ENCODE results near the gene LCE1A.

Gene LCE1A

GRCh38 chr1:152870831-152871730 lies 43.8 kb downstream of the LCE1A start:
- no peak for DNase-seq

GRCh38 chr1:152871731-152872126 lies 44.5 kb downstream of the LCE1A start:
- no peak for DNase-seq

- no peak for DNase-seq
Observed at GRCh38 chr1:152873495-152873894, 46.2 kb downstream of the LCE1A start.

GRCh38 chr1:152876827-152877226 lies 49.6 kb downstream of the LCE1A start:
- no peak for DNase-seq

Data from activated CD8-positive, alpha-beta memory T cell treated with anti-CD3 and anti-CD28 coated beads, Interleukin-2, amount 50 U/mL, for 4 hours (primary cell).